ENCODE measurements around the gene RAB23.
A peak's percentile ranks its signal among the peaks of the same experiment; 100 is the strongest.

Gene RAB23

GRCh38 chr6:57262488-57262887 is 40.4 kb upstream of the RAB23 start:
- no peak overlapping the region for H3K4me3 ChIP-seq (ENCODE audit: low read depth, low read length)
- in situ Hi-C loops (cut with HindIII; ENCODE audit: low sequenced_read_pairs), result no loop called here
- TF ChIP-seq, protein P1, sequence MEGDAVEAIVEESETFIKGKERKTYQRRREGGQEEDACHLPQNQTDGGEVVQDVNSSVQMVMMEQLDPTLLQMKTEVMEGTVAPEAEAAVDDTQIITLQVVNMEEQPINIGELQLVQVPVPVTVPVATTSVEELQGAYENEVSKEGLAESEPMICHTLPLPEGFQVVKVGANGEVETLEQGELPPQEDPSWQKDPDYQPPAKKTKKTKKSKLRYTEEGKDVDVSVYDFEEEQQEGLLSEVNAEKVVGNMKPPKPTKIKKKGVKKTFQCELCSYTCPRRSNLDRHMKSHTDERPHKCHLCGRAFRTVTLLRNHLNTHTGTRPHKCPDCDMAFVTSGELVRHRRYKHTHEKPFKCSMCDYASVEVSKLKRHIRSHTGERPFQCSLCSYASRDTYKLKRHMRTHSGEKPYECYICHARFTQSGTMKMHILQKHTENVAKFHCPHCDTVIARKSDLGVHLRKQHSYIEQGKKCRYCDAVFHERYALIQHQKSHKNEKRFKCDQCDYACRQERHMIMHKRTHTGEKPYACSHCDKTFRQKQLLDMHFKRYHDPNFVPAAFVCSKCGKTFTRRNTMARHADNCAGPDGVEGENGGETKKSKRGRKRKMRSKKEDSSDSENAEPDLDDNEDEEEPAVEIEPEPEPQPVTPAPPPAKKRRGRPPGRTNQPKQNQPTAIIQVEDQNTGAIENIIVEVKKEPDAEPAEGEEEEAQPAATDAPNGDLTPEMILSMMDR (IDR thresholded peaks at IDR 0.05; ENCODE audit: low read depth, low read length, missing control alignments), result no peak
- DNase-seq (ENCODE audit: low read depth), result peak; percentile 23

GRCh38 chr6:57261926-57262325 is 39.8 kb upstream of the RAB23 start:
- no peak overlapping the region for H3K4me3 ChIP-seq (ENCODE audit: low read depth, low read length)
- TF ChIP-seq, protein P1 (IDR thresholded peaks at IDR 0.05; ENCODE audit: low read depth, low read length, missing control alignments), result no peak
- in situ Hi-C loops (cut with HindIII; ENCODE audit: low sequenced_read_pairs), result no loop called here
- DNase-seq (ENCODE audit: low read depth), result peak; percentile 77

GRCh38 chr6:57259064-57259463 is 37.0 kb upstream of the RAB23 start:
- DNase-seq (ENCODE audit: low read depth), result no peak
- in situ Hi-C loops (cut with HindIII; ENCODE audit: low sequenced_read_pairs), result no loop called here
- TF ChIP-seq, protein P1 (IDR thresholded peaks at IDR 0.05; ENCODE audit: low read depth, low read length, missing control alignments), result no peak
- H3K4me3 ChIP-seq (ENCODE audit: low read depth, low read length), result no peak overlapping the region

DNA sequence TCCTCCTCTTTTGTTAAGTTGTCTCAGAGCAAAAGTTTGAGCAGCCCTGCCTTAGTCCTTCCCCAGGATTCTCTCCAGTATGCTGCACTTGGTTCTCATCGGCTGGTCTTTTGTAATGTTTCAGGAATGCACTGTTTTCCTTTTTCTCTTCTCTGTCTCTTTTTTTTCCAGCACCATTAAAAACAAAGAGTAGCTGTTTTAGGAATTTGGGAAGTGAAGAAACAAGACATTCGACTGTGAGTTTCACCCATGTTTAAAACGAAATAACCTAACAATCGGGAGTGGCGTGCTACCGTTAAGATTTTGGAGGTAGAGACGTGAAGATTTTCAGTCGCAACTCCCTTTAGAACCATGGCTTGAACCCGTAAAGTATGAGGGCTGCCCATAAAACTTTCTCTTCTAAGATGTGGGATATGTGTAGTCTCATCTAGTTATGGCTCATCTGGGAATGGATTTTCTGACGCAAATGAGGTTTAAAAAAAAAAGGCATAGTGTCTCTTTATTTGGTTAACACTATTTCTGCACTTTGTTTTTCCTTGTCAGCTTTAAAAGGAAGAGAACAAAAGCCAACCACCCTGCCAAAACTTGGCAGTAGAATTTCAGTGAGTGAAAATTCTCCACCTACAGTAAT is 35.9 kb upstream of the RAB23 start:
- no peak overlapping the region for H3K4me3 ChIP-seq (ENCODE audit: low read depth, low read length)
- TF ChIP-seq, protein P1 (IDR thresholded peaks at IDR 0.05; ENCODE audit: low read depth, low read length, missing control alignments), result no peak
- peak; percentile 41 for DNase-seq (ENCODE audit: low read depth)
- in situ Hi-C loops (cut with HindIII; ENCODE audit: low sequenced_read_pairs), result no loop called here

- in situ Hi-C loops (cut with HindIII; ENCODE audit: low sequenced_read_pairs), result no loop called here
- TF ChIP-seq, protein P1 (IDR thresholded peaks at IDR 0.05; ENCODE audit: low read depth, low read length, missing control alignments), result no peak
- no peak overlapping the region for H3K4me3 ChIP-seq (ENCODE audit: low read depth, low read length)
- no peak for DNase-seq (ENCODE audit: low read depth)
These were observed 34.4 kb upstream of the RAB23 start for GRCh38 chr6:57256541-57256940.

DNA sequence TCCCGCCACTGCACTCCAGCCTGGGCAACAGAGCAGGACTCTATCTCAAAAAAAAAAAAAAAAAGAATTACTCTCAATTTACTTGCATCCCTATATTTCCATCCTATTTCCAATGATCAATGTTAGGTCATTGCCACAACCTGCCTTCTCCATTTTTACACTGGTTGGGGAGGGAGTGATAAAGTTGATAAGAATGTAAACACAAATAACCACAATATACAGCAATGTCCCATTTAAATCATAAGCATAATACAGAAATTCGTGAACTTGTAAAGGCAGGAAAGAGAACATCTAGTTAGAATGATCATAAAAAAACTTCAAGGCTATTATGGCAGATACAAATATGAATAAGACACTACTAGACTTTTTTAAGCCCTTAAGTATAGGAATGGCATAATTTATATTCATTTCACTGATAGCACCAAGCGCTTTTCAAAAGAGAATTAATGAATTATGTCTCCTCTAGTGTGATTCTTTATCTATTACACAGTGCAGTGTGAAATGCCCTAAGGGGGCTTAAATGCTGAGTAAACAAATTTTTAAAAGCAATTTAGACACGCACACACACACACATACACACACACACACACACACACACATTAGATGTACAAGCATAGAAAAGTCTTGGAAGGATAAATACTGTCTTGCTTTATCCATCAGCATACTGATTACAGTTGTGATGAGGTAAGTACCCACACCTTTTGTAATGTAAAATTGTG is 33.5 kb upstream of the RAB23 start:
- in situ Hi-C loops (cut with HindIII; ENCODE audit: low sequenced_read_pairs), result no loop called here
- no peak for DNase-seq (ENCODE audit: low read depth)
- no peak overlapping the region for H3K4me3 ChIP-seq (ENCODE audit: low read depth, low read length)
- TF ChIP-seq, protein P1 (IDR thresholded peaks at IDR 0.05; ENCODE audit: low read depth, low read length, missing control alignments), result no peak
